H1 (cell line): ENCODE data around the gene CCDC33. TPM values are rescaled to one million over a fixed set of nuclear protein-coding genes. Genes with fewer than 3 reads are reported as not detected.
A peak's percentile ranks its signal among the peaks of the same experiment; 100 is the strongest.

ENCODE experiments used
- ATF2 ChIP-seq: IDR thresholded peaks from 2 replicates; pipeline ENCODE4 v1.6.1; 2012; ENCODE audit warnings: low read length, inconsistent platforms
- CBX8 ChIP-seq: fragments of 300-800, 300-1000 bp; sonication (generic); IDR thresholded peaks from 2 replicates; pipeline ENCODE4 v1.7.1; 2016; ENCODE audit warnings: low read depth, low read length, borderline replicate concordance
- CTBP2 ChIP-seq: IDR thresholded peaks from 2 replicates; pipeline ENCODE4 v1.7.0; 2011; ENCODE audit warnings: borderline replicate concordance, mild to moderate bottlenecking, moderate library complexity, mixed read lengths, low read length; ENCODE audit not compliant: insufficient read depth, insufficient read length
- EZH2 ChIP-seq: fragments of 200-600 bp; sonication (generic); IDR thresholded peaks from 2 replicates; pipeline ENCODE4 v1.7.1; 2012; ENCODE audit warnings: low read depth, mild to moderate bottlenecking, moderate library complexity, low read length, inconsistent platforms; ENCODE audit not compliant: severe bottlenecking
- NRF1 ChIP-seq: IDR thresholded peaks from 2 replicates; pipeline ENCODE4 v1.6.1; 2011; ENCODE audit warnings: mild to moderate bottlenecking, low read depth, low read length, improper control_type of control experiment
- RNF2 ChIP-seq: fragments of 200-900, 300-1000 bp; sonication (generic); IDR thresholded peaks from 2 replicates; pipeline ENCODE4 v1.7.1; 2016; ENCODE audit warnings: borderline replicate concordance, low read depth, mild to moderate bottlenecking, antibody characterized with exemption, low read length; ENCODE audit not compliant: poor library complexity, severe bottlenecking; ENCODE audit errors: missing control alignments
- SAP30 ChIP-seq: fragments of 300-600 bp; sonication (generic); IDR thresholded peaks from 2 replicates; pipeline ENCODE4 v1.7.1; 2012; ENCODE audit warnings: low read length, moderate library complexity, mild to moderate bottlenecking, inconsistent platforms; ENCODE audit not compliant: insufficient read depth, insufficient replicate concordance
- TBP ChIP-seq: IDR thresholded peaks from 2 replicates; pipeline ENCODE4 v1.6.1; 2011; ENCODE audit warnings: low read depth, low read length, improper control_type of control experiment
- polyA plus RNA-seq, 7 experiments: library from polyadenylated mRNA; depleted of rRNA in 3 of 7; stranded (reverse) in 5 of 7; unstranded in 2 of 7; fragments of >200 nt in 5 of 7; fragments of 200-250 nt in 2 of 7; gene quantifications; 1 replicate in 5 of 7; 2 replicates in 1 of 7; 4 replicates in 1 of 7; pipeline versions ENCODE4 v1.2.1 to v1.2.3, GENCODE V29; 2011 to 2013; ENCODE audit warnings: missing spikeins in 2 of 7, mixed read lengths in 2 of 7
- total RNA-seq: library from RNA; stranded (reverse); fragmentation: NEBNext Ultra II Directional; extraction: Animal tissue kit (Norgen Biotek cat#: 25700); gene quantifications from 2 replicates; pipeline ENCODE4 v1.2.1, GENCODE V29; 2021

Gene CCDC33
- total and polyA plus RNA-seq, 2 of the 8 experiments (the other 6 are each of a cell fraction or from before 2014, with no cell fraction given), result 2.0 to 2.7 TPM

- TF ChIP-seq ATF2 (no peak), EZH2 (peak; percentile 27), CTBP2 (no peak), NRF1 (no peak), SAP30 (no peak), TBP (no peak), RNF2 (no peak), CBX8 (no peak)
These were observed 14.5 kb upstream of the CCDC33 start (continued) for GRCh38 chr15:74221399-74222239.
